NCI-H345 treated with DMSO at 0.1 percent for 48 hours (cell line): ENCODE measurements around the gene RAB11B.
"Not testable (repeated sequence)": the region's sequence is repeated elsewhere in the genome, so short reads cannot be mapped to it uniquely, and the experiment has no call there.

Source experiments
- DNase-seq: peaks from one replicate; lab custom pipeline; 2025; ENCODE audit not compliant: unreplicated experiment; lab: John Stamatoyannopoulos, UW

The RAB11B gene

DNA sequence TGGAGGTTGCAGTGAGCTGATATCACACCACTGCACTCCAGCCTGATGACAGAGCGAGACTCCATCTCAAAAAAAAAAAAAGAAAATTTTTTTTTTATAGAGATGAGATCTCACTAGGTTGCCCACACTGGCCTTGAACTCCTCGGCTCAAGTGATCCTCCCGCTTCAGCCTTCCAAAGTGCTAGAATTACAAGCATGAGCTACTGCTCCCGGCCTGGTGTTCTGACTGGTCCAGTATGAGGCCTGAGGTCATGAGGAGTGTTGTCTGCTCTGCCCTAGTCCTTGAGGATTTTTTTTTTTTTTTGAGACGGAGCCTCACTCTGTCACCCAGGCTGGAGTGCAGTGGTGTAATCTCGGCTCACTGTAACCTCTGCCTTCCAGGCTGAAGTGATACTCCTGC lies 35.2 kb downstream of the RAB11B start:
- DNase-seq = not testable (repeated sequence)

DNA sequence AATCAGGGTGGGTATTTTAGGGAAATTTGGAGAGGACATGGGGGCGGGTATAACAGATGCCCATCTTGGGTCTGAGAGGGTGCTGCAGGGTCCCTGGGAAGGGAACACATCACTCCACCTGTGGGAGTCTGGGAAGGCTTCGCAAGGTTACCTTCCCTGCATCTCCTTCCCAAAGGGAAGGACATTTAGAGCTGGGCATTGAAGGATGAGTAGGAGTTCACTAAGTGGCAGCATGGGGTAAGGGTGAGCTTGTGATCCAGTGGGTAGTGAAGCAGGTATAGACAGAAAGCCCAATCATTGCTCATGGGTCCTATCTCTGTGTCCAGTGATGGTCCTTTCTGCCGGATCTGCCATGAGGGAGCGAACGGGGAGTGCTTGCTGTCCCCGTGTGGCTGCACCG lies 36.1 kb downstream of the RAB11B start:
- DNase-seq = no peak

DNA sequence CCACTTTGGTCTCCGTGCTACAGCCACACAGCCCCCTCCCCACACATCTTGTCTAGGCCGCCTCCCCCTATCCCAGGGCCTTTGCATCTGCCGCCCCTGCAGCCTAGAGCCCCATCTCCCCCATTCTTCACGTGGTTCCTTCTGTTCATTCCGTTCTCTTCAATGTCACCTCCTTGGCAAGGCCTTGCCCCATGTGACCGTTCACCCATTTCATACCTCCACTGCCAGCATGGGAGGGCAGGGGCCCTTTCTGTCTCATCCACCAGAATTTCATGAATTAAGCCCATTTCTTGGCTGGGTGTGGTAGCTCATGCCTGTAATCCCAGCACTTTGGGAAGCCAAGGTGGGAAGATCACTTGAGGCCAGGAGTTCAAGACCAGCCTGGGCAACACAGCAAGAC lies 38.9 kb downstream of the RAB11B start:
- DNase-seq = no peak

DNA sequence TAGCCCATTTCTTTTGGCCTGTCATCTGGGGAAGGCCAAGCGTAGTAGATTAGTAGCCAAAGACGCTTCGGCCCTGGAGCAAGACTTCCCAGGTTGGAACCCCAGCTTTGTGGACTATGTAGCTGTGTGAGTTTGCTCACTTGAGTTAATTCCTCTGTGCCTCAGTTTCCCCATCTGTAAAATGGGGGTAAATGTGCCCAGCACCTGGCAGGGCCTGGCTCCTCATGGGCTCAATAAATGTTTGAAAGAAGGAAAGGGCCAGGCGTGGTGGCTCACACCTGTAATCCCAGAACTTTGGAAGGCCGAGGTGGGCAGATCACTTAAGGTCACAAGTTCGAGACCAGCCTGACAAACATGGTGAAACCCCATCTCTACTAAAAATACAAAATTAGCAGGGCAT lies 39.7 kb downstream of the RAB11B start:
- DNase-seq = no peak

DNA sequence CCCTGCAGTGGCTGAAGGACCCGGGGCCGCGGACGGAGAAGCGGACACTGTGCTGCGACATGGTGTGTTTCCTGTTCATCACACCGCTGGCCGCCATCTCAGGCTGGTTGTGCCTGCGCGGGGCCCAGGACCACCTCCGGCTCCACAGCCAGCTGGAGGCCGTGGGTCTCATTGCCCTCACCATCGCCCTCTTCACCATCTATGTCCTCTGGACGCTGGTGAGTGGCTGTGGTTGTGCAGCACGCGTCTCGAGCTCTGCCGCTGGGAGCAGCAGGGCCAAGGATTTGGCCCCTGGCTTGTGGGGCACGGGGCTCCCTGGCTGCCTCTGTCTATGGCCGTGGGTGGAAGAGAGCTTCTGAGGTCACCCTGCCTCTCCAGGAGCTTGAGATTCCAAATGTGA lies 40.5 kb downstream of the RAB11B start:
- no peak for DNase-seq

DNA sequence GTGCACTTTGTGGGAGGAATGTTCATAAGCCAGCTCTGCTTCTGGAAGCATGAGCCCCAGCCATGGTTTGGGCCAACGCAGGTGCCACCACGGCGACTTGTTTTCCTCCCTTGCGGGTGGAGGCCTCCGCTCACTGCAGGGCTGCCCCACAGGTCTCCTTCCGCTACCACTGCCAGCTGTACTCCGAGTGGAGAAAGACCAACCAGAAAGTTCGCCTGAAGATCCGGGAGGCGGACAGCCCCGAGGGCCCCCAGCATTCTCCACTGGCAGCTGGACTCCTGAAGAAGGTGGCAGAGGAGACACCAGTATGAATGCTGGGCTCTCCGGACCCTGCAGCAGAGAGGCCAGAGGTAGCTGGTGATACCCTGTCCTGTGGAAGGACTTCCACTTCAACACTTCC lies 48.1 kb downstream of the RAB11B start:
- DNase-seq = no peak

DNA sequence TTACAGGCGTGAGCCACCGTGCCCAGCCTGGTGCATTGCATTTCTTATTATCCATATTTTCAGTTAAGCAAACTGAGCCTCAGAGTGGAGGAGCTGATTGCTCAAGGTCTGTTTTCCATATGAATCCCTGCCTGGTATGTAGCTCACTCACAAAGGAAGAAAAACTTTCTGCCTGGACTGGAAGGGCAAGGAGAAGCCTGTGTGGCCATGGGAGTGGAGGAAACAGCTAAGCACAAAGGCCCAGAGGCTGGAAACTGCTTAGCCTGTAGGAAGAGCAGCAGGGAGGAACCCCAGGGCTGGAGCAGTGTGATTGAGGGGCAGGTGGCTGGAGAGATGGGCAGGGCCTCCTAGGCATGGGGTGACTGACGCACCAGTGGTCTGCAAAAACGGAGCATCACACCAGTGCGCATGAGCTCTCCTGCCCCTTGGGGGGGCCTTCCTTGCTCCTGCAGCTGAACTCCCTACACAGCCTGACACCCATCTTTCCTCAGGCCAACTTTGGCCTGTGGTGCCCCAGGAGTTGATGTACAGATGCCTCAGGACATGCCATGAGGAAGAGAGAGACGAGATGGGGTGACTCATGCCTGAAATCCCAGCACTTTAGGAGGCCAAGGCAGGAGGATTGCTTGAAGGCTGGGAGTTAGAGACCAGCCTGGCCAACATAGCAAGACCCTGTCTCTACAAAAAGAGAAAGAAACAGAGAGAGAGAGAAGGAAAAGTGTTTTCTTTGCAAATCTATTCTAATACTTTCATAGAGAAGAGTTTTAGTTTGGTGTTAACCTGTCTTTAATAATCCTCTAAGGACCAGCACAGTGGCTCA lies 51.8 kb downstream of the RAB11B start:
- no peak for DNase-seq

DNA sequence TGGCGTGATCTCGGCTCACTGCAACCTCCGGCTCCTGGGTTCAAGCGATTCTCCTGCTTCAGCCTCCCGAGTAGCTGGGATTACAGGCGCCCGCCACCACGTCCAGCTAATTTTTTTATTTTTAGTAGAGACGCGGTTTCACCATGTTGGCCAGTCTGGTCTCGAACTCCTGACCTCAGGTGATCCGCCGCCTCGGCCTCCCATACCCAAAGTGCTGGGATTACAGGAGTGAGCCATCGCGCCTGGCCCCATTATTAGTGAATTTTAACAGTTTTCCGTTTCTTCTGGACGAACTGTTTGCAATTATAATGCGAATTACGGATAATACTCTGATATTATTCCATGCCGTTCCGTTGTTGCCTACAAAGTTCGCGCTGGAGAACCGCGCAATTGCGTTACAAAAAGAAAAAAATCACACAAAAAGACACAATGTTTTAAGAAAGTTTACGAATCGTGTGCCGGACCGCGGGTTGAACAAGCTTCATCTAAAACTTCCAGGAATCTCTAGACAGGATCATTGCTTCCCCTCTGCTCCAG lies 54.0 kb downstream of the RAB11B start:
- DNase-seq = not testable (repeated sequence)

DNA sequence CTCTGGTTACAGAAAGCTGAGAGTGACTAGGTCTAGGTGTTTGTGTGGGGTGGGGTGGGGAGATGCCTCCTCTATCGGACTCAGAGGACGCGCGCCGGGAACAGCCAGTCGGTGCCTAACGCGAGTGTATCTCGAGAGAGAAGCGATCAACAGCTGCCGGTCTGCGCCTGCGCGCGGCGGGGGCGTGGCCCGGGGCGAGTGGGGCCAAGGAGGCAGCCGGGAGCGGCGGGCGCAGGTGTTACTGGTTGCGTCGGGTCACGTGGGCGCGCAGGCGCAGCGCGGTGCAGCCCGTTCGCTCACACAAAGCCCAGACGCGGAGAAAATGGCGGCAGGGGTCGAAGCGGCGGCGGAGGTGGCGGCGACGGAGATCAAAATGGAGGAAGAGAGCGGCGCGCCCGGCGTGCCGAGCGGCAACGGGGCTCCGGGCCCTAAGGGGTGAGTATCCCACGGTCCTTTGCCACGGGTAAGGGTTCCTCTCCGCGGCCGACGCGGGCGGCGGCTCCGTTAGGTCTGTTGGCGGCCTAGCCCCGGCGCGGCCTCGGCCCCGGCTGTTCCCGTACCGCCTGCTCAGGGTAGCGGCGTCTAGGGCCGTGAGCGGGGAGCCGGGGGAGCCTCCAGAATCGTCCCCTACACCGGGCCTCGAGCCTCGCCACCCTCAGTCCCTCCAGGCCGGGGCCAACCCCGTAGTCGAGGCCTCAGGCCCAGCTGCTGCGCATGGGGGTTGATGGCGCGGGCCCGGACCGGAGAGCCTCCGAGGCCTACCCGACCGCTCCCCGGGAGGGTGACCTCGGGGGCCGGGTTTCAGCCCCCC lies 54.7 kb downstream of the RAB11B start, which contains the start of gene HNRNPM:
HNRNPM (plus strand) TSS at position 299 of the 811 bp plus-strand sequence; CDS start at position 323, 24 bp downstream.
- DNase-seq = peak; percentile 94

DNA sequence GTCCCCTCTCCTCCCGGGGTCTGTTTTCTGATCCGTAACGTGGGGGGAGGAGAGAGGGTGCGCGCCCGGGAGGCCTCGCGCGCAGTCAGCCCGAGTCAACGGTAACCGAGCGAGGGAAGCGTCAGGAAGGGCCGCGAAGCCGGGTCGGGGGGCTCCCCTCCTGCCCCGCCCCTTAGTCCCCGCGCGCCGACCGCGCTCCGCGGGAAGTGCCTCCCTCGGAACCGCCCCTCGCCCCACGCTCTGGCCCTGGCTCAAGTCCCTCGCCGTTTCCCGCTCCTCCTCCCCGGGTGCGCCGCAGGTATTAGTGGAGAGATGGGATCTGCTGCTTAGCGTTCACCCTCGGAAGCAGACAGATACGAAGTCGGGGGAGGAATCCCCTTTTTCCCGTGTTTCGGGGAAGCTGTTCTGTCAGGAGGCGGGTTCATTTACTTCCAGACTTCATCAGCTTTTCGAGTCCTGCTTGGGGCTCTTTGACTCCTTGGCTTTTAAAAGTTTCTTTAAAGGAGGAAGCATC lies 55.4 kb downstream of the RAB11B start:
- no peak for DNase-seq

DNA sequence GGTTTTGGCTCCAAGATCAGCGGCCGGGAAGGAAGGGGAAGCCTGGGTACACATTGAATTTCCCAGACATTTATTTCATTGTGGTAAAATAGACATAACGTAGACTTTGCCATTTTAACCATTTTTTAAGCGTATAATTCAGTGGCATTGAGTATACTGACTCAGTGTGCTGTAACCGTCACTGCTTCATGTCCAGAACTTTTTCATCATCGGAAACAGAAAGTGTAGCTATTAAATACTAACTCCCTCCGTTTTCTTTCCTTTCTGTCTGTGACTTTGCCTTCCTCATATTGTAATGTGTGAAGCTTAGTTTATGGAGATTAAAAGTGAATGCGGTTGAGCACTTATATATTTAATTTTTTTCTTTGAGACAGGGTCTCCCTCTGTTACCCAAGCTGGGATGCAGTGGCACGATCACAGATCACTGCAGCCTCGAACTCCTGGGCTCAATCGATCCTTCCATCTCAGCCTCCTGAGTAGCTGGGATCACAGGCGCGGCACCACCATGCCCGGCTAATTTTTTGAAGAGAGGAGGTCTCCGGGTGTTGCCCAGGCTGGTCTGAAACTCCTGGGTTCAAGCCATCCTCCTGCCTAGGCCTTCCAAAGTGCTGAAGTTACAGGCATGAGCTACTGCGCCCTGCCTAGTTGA lies 56.0 kb downstream of the RAB11B start:
- no peak for DNase-seq

DNA sequence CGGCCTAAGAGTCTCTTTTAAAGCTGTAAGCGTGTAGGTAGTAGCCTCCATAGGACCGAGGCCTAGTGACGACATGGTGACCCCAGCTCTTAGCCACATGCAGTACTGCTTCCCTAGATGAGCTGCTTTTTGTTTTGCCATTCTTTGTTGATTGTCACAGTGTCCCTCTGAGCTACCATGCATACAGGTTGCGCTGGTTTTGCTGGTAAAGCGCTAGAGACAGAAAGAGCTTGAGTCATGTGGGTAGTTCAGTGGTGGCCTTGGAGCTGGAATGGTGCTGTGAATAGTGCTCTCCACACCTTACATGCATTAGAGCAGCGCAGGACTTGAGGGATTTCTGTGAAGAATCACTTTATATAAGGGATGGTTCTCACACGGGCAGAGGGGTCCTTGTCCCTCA lies 59.7 kb downstream of the RAB11B start:
- no peak for DNase-seq

DNA sequence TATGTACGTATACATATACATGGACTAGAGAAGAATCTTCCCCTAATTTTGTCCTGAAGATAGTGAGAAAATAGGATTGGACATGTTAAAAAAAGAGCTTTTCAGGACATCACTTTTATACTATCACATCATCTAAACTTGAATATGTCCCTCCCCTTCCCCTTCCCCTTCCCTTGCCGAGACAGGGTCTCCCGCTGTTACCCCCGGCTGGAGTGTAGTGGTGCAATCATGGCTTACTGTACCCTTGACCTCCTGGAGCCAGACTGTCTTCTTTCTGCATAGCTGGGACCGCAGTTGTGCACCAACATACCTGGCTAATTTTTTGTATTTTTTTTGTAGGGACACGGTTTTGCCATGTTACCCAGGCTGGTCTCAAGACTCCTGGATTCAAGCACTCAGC lies 61.2 kb downstream of the RAB11B start:
- DNase-seq = no peak

DNA sequence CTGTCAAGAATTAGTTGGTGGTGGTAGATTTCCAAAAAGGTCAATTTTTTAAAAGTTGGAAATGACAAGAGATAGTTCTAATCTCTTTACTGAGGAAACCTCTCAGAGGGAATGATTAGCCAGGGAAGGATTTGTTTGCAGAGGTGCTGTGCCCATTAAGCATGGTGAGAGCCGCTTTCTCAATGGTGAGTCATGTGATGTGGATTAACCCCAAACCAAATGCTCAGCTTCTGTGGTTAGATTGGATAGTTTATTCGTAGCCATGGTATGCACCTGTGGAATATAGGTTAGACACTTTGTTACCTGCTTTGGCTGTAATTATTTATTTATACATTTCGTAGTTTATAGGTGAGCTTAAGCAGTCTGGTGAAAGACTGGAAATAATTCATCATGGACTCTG lies 61.7 kb downstream of the RAB11B start:
- no peak for DNase-seq

DNA sequence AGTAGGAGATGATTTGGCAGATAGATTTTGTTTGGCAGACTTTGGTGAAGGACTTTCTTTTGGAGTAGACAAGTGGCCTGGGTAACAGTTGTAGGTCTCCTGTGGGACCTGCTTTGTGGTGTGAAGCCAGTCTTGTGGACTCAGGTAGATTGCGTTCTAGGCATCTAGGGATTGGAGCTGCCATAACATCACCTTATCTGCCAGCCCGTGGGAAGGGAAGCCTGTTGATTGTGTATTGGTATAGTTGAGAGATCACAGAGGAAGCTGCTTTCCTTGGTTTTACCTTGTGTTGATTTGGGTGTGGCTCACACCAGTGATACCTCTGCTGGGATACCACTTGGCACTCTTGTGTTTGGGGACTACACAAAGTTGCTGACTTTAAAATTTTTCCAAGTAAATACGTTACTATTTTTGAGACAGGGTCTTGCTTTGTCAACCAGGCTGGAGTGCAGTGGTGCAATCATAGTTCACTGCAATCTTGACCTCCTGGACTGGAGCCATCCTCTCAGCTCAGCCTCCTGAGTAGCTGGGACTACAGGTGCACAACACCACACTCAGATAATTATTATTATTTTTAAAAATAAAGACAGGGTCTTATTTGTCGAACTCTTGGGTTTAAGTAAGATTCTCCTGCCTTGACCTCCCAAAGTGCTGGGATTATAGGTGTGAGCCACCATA lies 62.4 kb downstream of the RAB11B start:
- no peak for DNase-seq

DNA sequence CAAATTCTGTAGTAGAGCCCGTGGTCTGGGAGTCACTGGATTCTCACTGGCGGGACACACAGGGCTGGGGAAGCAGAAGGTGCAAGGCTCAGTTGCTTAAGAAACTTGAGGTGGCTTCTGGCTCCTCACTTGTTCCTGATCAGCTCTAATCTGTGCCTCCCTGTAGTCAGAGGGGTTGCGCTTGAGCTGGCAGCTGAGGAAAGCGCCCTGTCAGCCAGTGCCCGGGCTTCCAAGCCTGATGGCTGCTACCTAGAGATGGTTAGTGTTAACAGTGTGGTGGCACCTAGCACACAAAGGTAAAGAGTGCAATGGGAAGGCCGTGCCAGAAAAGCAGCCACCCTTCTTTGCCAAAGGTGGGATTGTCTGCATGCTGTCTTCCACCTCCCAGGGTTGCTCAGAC lies 63.5 kb downstream of the RAB11B start:
- DNase-seq = no peak
